GM12878 (cell line): ENCODE measurements around the gene PCBP4. TPM values are rescaled to one million over a fixed set of nuclear protein-coding genes. Genes with fewer than 3 reads are reported as not detected.

Experiments used
- ATAC-seq: fragments of 200-7000 bp; cut with Tn5 transposase; 3 replicates; pipeline ENCODE4 v1.9.1; 2020; ENCODE audit warnings: mild to moderate bottlenecking, moderate library complexity
- BruUV-seq: library from RNA; stranded (reverse); fragments of 400-500 nt; replicated peaks from 2 replicates; lab custom pipeline; 2021; lab: Mats Ljungman, UMichigan
- CTCF ChIA-PET: fragments of 300-600 bp; sonication (Branson Sonifier 250); formaldehyde crosslinking; extraction: SDS; loops from one replicate; lab custom pipeline; 2021; ENCODE audit warnings: inconsistent platforms; lab: Yijun Ruan, JAX
- POLR2A ChIA-PET: fragments of 350-600 bp; formaldehyde crosslinking; extraction: SDS; loops from one replicate; lab custom pipeline; 2021; ENCODE audit warnings: inconsistent platforms; lab: Charles Lee
- RAD21 ChIA-PET: fragments of 300-600 bp; sonication (Branson Sonifier 250); formaldehyde crosslinking; loops from one replicate; lab custom pipeline; 2023; ENCODE audit warnings: antibody characterized with exemption; ENCODE audit not compliant: unreplicated experiment; lab: Charles Lee
- SMC1A ChIA-PET: fragments of 300-600 bp; sonication (Branson Sonifier 250); formaldehyde crosslinking; loops from one replicate; lab custom pipeline; 2023; ENCODE audit not compliant: unreplicated experiment, uncharacterized antibody; lab: Charles Lee
- DNase-seq: peaks from one replicate; pipeline ENCODE4 v3.0.0-alpha.2; 2011; ENCODE audit warnings: low read depth, low spot score
- FAIRE-seq: peaks from 3 replicates; lab custom pipeline; 2011; peaks lifted over from hg19 to GRCh38; lab: Jason Lieb, UNC
- H2AFZ ChIP-seq: 2 replicates; pipeline ENCODE4 v1.6.0; 2011; ENCODE audit warnings: low read depth, low read length, control low read depth; ENCODE audit not compliant: control insufficient read depth
- H3K27ac ChIP-seq: 2 replicates; pipeline ENCODE4 v1.5.1; 2011; ENCODE audit warnings: control low read depth; ENCODE audit not compliant: control insufficient read depth, insufficient read depth
- H3K27me3 ChIP-seq, 2 experiments: replicated peaks in 1 of 2; 2 replicates each; pipeline versions ENCODE4 v1.6.0 to v1.6.1; 2011; ENCODE audit warnings: low read length in 1 of 2; ENCODE audit not compliant: control insufficient read depth in 2 of 2, insufficient read depth in 2 of 2
- H3K36me3 ChIP-seq, 2 experiments: 2 replicates each; pipeline ENCODE4 v1.5.1; 2011; ENCODE audit warnings: low read length in 1 of 2; ENCODE audit not compliant: control insufficient read depth in 2 of 2, insufficient read depth in 2 of 2
- H3K4me1 ChIP-seq: 2 replicates; pipeline ENCODE4 v1.6.1; 2011; ENCODE audit warnings: mild to moderate bottlenecking, low read length, moderate library complexity, mixed read lengths; ENCODE audit not compliant: control insufficient read depth, insufficient read depth
- H3K4me2 ChIP-seq: 2 replicates; pipeline ENCODE4 v1.6.0; 2011; ENCODE audit warnings: control low read depth; ENCODE audit not compliant: control insufficient read depth, insufficient read depth
- H3K4me3 ChIP-seq: fragments of 200-600 bp; sonication (generic); 2 replicates; pipeline ENCODE4 v1.5.1; 2016
- H3K79me2 ChIP-seq: 2 replicates; pipeline ENCODE4 v1.6.0; 2011; ENCODE audit warnings: low read length; ENCODE audit not compliant: control insufficient read depth, insufficient read depth
- H3K9ac ChIP-seq: 2 replicates; pipeline ENCODE4 v1.8.0; 2011; ENCODE audit warnings: low read length, control low read depth, mixed read lengths; ENCODE audit not compliant: control insufficient read depth, insufficient read depth
- H3K9me3 ChIP-seq: replicated peaks from 3 replicates; pipeline ENCODE4 v1.5.1; 2011; ENCODE audit warnings: mild to moderate bottlenecking, low read length; ENCODE audit not compliant: control insufficient read depth, insufficient read depth
- H4K20me1 ChIP-seq: 2 replicates; pipeline ENCODE4 v1.6.0; 2011; ENCODE audit not compliant: control insufficient read depth, insufficient read depth
- ATF7 ChIP-seq: fragments of 450-650 bp; IDR thresholded peaks from 2 replicates; pipeline ENCODE4 v1.6.1; 2016; ENCODE audit warnings: low read depth, mild to moderate bottlenecking
- BMI1 ChIP-seq: fragments of 450-650 bp; IDR thresholded peaks from 2 replicates; pipeline ENCODE4 v1.6.1; 2016; ENCODE audit warnings: mild to moderate bottlenecking, moderate library complexity, borderline replicate concordance
- BRCA1 ChIP-seq: IDR thresholded peaks from 2 replicates; pipeline ENCODE4 v1.6.1; 2011; ENCODE audit warnings: low read depth, low read length, improper control_type of control experiment
- HDAC6 ChIP-seq: fragments of 200-600 bp; sonication (generic); IDR thresholded peaks from one replicate; pipeline ENCODE4 v1.8.0; 2017; ENCODE audit warnings: antibody characterized with exemption; ENCODE audit not compliant: unreplicated experiment
- MYB ChIP-seq: fragments of 150-350 bp; IDR thresholded peaks from 2 replicates; pipeline ENCODE4 v1.6.1; 2014; ENCODE audit warnings: mild to moderate bottlenecking, low read depth, low read length, borderline replicate concordance
- MYC ChIP-seq: IDR thresholded peaks from 2 replicates; pipeline ENCODE4 v1.6.1; 2011; ENCODE audit warnings: mild to moderate bottlenecking, low read length, moderate library complexity, inconsistent platforms; ENCODE audit not compliant: insufficient read depth, insufficient replicate concordance, insufficient read length, severe bottlenecking
- PAX8 ChIP-seq: fragments of 450-650 bp; IDR thresholded peaks from 2 replicates; pipeline ENCODE4 v1.6.1; 2017; ENCODE audit warnings: mild to moderate bottlenecking, moderate library complexity
- PML ChIP-seq: IDR thresholded peaks from 2 replicates; pipeline ENCODE4 v1.6.1; 2012; ENCODE audit warnings: low read length, inconsistent platforms
- RELB ChIP-seq: fragments of 450-650 bp; IDR thresholded peaks from 2 replicates; pipeline ENCODE4 v1.6.1; 2017; ENCODE audit warnings: low read depth, mild to moderate bottlenecking, moderate library complexity
- RUNX3 ChIP-seq: IDR thresholded peaks from 2 replicates; pipeline ENCODE4 v1.6.1; 2012; ENCODE audit warnings: low read length, inconsistent platforms
- SIX5 ChIP-seq: IDR thresholded peaks from 2 replicates; pipeline ENCODE4 v1.6.1; 2011; ENCODE audit warnings: mild to moderate bottlenecking, low read depth, low read length, moderate library complexity; ENCODE audit not compliant: severe bottlenecking
- YY1 ChIP-seq: IDR thresholded peaks from 2 replicates; pipeline ENCODE4 v1.6.1; 2011; ENCODE audit warnings: low read depth, mild to moderate bottlenecking, low read length
- ZNF207 ChIP-seq: fragments of 450-650 bp; IDR thresholded peaks from 2 replicates; pipeline ENCODE4 v1.6.1; 2014; ENCODE audit warnings: antibody characterized with exemption, mild to moderate bottlenecking, borderline replicate concordance
- ZNF274 ChIP-seq: IDR thresholded peaks from one replicate; pipeline ENCODE4 v1.8.0; 2011; ENCODE audit not compliant: insufficient read length, insufficient read depth
- WGBS: methylation state at CpG from one replicate; pipeline ENCODE4 v1.1.6; 2016; ENCODE audit warnings: low lambda C conversion rate; ENCODE audit not compliant: insufficient replicate concordance, insufficient coverage; ENCODE audit errors: missing lambda C conversion rate; 5-methylcytosine and 5-hydroxymethylcytosine counted together
- in situ Hi-C: fragments of 300-500 bp; cut with MboI; formaldehyde crosslinking; loops from 9 replicates; pipeline ENCODE4 v1.14.3; 2018; ENCODE audit warnings: mixed read lengths
- intact Hi-C: fragments of 100-400 bp; cut with micrococcal nuclease; formaldehyde crosslinking; loops from one replicate; pipeline ENCODE4 v1.14.2; 2022; ENCODE audit not compliant: unreplicated experiment
- polyA plus RNA-seq, 11 experiments: library from polyadenylated mRNA; depleted of rRNA in 4 of 11; unstranded in 6 of 11; stranded (reverse) in 5 of 11; fragments of >200 nt; fragmentation: Nextera tagmentation in 4 of 11; fragmentation: Illumina TruSeq in 1 of 11; extraction: Ambion mirVana in 4 of 11; extraction: Trizol in 1 of 11; gene quantifications; 1 replicate in 1 of 11; 2 replicates in 10 of 11; pipeline versions ENCODE4 v1.2.1 to v1.2.3, GENCODE V29; 2011 to 2016; ENCODE audit warnings: inconsistent platforms in 2 of 11, missing spikeins in 2 of 11, low read depth in 1 of 11
- total RNA-seq, 4 experiments: library from RNA; depleted of rRNA in 3 of 4; stranded (reverse); fragments of >200 nt in 3 of 4; fragmentation: Illumina TruSeq in 1 of 4; extraction: Trizol in 1 of 4; gene quantifications; 2 replicates each; pipeline versions ENCODE4 v1.2.1 to v1.2.3, GENCODE V29; 2013 to 2021
- TF ChIP-seq, protein P1 (sequence below): IDR thresholded peaks from 2 replicates; pipeline ENCODE4 v1.6.1; 2012; ENCODE audit warnings: low read depth, low read length, improper control_type of control experiment

Gene PCBP4
- total and polyA plus RNA-seq, 10 of the 15 experiments (the other 5 are each of a cell fraction or from before 2014, with no cell fraction given), result 0.05 to 14.5 (median 4.2) TPM

DNA sequence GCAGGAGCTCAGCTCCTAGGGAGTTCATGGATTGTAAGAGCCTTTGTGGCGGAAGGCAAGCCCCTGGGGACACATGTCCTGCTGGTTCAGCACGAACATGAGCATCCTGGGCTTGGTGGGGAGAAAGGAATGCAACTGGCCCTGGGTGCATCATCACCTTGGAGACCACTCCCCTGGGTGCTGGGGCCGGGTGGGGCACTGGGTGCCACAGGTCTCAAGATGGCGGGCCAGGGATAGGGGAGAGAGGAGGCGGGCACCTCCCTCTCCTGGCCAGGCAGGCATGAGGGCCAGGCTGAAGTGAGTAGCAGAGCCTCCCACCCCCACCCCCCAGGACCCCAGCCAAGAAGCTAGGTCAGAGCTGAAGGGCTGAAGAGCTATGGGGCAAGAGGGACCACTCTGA, 768 bp downstream of the PCBP4 start:
- FAIRE-seq, result no peak
- H3K27ac ChIP-seq, result no peak overlapping the region
- no peak for ATAC-seq
- ChIA-PET POLR2A (no interaction called here), CTCF (no interaction called here), RAD21 (no interaction called here), SMC1A (no interaction called here)
- H3K36me3 ChIP-seq, result no peaks in the 10 kb centered on the region
- no peaks in the 10 kb centered on the region for H3K9me3 ChIP-seq
- 89% methylated on average over 5 of the region's 5 CpGs for WGBS
- H4K20me1 ChIP-seq, result no peaks in the 10 kb centered on the region
- no peaks in the 10 kb centered on the region; a peak in 2 of 4 replicates for H3K27me3 ChIP-seq
- TF ChIP-seq BRCA1 (no peak), MYC (no peak), PML (no peak), PAX8 (no peak), MYB (no peak), ZNF274 (no peak), SIX5 (no peak), BMI1 (no peak)
- intact Hi-C loops (no loop called here), in situ Hi-C loops (no loop called here)
- H3K4me2 ChIP-seq, result peak overlapping the region; percentile 85
- no peak overlapping the region for H3K9ac ChIP-seq
- DNase-seq, result no peak
- H3K4me1 ChIP-seq, result peaks cover 6% of the 10 kb centered on the region; the same call in 1 of the 2 replicates
- H2AFZ ChIP-seq, result no peak overlapping the region; the same call in 1 of the 2 replicates
- H3K79me2 ChIP-seq, result no peaks in the 10 kb centered on the region
- H3K4me3 ChIP-seq, result peak overlapping the region; percentile 61; the same call in 1 of the 2 replicates
- BruUV-seq, result no TSS peak

- no peak overlapping the region for H3K27ac ChIP-seq
- H2AFZ ChIP-seq, result no peak overlapping the region
- no peak for FAIRE-seq
- 55% methylated on average over 2 of the region's 2 CpGs for WGBS
- POLR2A ChIA-PET, result interaction anchor here (0.7 kb wide), 1 partner anchor 1880 kb away, joined by 3 read pairs; no protein-coding TSS in a partner anchor
- in situ Hi-C loops (no loop called here), intact Hi-C loops (no loop called here)
- H3K36me3 ChIP-seq, result no peaks in the 10 kb centered on the region
- no peaks in the 10 kb centered on the region for H4K20me1 ChIP-seq
- H3K4me3 ChIP-seq, result no peak overlapping the region
- no TSS peak for BruUV-seq
- SMC1A ChIA-PET, result no interaction called here
- H3K79me2 ChIP-seq, result no peaks in the 10 kb centered on the region
- DNase-seq, result no peak
- no peak overlapping the region for H3K9ac ChIP-seq
- H3K4me2 ChIP-seq, result no peak overlapping the region
- peaks cover 6% of the 10 kb centered on the region; the same call in 1 of the 2 replicates for H3K4me1 ChIP-seq
- RAD21 ChIA-PET, result no interaction called here
- ATAC-seq, result no peak
- H3K9me3 ChIP-seq, result no peaks in the 10 kb centered on the region
- no peaks in the 10 kb centered on the region; a peak in 2 of 4 replicates for H3K27me3 ChIP-seq
- CTCF ChIA-PET, result interaction anchor here (1.0 to 1.5 kb wide), 2 partner anchors 8 to 25 kb away, joined by 3 to 4 read pairs; partner anchors contain the start of genes ABHD14B and RRP9
- TF ChIP-seq HDAC6, result no peak
- no peak for TF ChIP-seq ATF7
- TF ChIP-seq, protein P1, sequence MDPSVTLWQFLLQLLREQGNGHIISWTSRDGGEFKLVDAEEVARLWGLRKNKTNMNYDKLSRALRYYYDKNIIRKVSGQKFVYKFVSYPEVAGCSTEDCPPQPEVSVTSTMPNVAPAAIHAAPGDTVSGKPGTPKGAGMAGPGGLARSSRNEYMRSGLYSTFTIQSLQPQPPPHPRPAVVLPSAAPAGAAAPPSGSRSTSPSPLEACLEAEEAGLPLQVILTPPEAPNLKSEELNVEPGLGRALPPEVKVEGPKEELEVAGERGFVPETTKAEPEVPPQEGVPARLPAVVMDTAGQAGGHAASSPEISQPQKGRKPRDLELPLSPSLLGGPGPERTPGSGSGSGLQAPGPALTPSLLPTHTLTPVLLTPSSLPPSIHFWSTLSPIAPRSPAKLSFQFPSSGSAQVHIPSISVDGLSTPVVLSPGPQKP, result no peak
- no peak for TF ChIP-seq ZNF207
- TF ChIP-seq YY1, result no peak
- no peak for TF ChIP-seq RELB
- no peak for TF ChIP-seq RUNX3
Measured at GRCh38 chr3:51966016-51966415, 1.2 kb downstream of the PCBP4 start.
